ENCODE results near the gene PPFIBP2.

The PPFIBP2 gene

DNA sequence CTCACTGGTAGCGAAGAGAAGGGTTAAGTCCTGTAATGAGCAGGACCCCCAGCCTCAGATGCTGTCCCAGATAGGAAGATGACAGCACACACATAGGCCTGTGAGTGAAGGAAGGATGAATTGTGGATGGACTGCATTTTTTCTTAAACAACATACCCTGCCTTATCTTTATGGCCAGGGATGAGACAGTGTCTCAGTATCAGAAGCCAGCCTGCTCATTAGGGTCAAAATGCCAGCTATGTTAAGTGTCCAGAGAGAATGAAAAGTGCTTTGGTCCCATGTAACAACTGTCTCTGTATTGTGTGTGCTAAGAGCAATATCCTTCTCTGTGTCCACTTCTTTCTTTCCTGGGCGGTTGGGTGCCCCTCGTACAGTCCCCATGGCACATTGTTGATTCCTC is 30.2 kb downstream of the PPFIBP2 start:
- Mint-ChIP-seq H3K36me3 (ENCODE audit: low read depth) (no peaks in the 10 kb centered on the region), H3K4me1 (ENCODE audit: low read depth) (peaks cover 2% of the 10 kb centered on the region), H3K27me3 (ENCODE audit: low read depth) (peaks cover 20% of the 10 kb centered on the region), H3K27ac (no peak overlapping the region), H3K9me3 (no peaks in the 10 kb centered on the region), H3K4me3 (no peak overlapping the region)

- Mint-ChIP-seq H3K36me3 (ENCODE audit: low read depth) (no peaks in the 10 kb centered on the region), H3K27me3 (ENCODE audit: low read depth) (peaks cover 11% of the 10 kb centered on the region), H3K4me3 (no peak overlapping the region), H3K4me1 (ENCODE audit: low read depth) (no peaks in the 10 kb centered on the region), H3K9me3 (no peaks in the 10 kb centered on the region), H3K27ac (no peak overlapping the region)
These were observed 31.8 kb downstream of the PPFIBP2 start for GRCh38 chr11:7545611-7546010.

- no peak overlapping the region for H3K4me3 Mint-ChIP-seq
- peaks cover 10% of the 10 kb centered on the region for H3K27me3 Mint-ChIP-seq (ENCODE audit: low read depth)
- H3K4me1 Mint-ChIP-seq (ENCODE audit: low read depth), result no peaks in the 10 kb centered on the region
- H3K36me3 Mint-ChIP-seq (ENCODE audit: low read depth), result no peaks in the 10 kb centered on the region
- no peak overlapping the region for H3K27ac Mint-ChIP-seq
- no peaks in the 10 kb centered on the region for H3K9me3 Mint-ChIP-seq
These were observed 32.6 kb downstream of the PPFIBP2 start for GRCh38 chr11:7546324-7546791.

- Mint-ChIP-seq H3K27ac (no peak overlapping the region), H3K4me1 (ENCODE audit: low read depth) (no peaks in the 10 kb centered on the region)
These were observed 33.9 kb downstream of the PPFIBP2 start for GRCh38 chr11:7547687-7548086.

GRCh38 chr11:7548659-7549274 is 35.0 kb downstream of the PPFIBP2 start:
- Mint-ChIP-seq H3K27ac (no peak overlapping the region), H3K4me3 (no peak overlapping the region), H3K36me3 (ENCODE audit: low read depth) (no peaks in the 10 kb centered on the region), H3K27me3 (ENCODE audit: low read depth) (no peaks in the 10 kb centered on the region), H3K9me3 (no peaks in the 10 kb centered on the region), H3K4me1 (ENCODE audit: low read depth) (no peaks in the 10 kb centered on the region)

More at GRCh38 chr11:7547687-7548086, 33.9 kb downstream of the PPFIBP2 start:
- H3K27me3 Mint-ChIP-seq (ENCODE audit: low read depth), result peaks cover under 1% of the 10 kb centered on the region
- H3K4me3 Mint-ChIP-seq, result no peak overlapping the region
- no peaks in the 10 kb centered on the region for H3K9me3 Mint-ChIP-seq
- no peaks in the 10 kb centered on the region for H3K36me3 Mint-ChIP-seq (ENCODE audit: low read depth)

DNA sequence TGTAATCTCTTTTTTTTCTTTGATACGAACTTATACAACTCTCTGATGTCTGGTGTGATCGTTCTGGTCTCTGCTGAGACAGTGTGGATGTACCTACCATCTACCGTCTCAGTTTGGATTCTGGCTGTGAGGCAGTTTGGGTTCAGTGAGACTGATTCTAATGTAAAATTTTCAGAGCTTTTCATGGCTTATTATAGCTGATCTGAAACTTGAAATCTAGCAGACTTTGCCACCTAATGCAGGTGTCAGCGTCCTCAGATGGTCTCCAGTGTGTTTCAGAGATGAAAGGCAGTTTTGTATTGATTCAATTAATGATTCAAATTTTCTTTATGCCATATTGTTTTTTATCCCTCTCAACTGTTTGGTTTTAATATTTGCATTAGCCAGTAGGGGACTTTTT is 35.9 kb downstream of the PPFIBP2 start:
- no peak overlapping the region for H3K27ac Mint-ChIP-seq
- no peak overlapping the region for H3K4me3 Mint-ChIP-seq
- no peaks in the 10 kb centered on the region for H3K4me1 Mint-ChIP-seq (ENCODE audit: low read depth)
- H3K27me3 Mint-ChIP-seq (ENCODE audit: low read depth), result no peaks in the 10 kb centered on the region
- no peaks in the 10 kb centered on the region for H3K9me3 Mint-ChIP-seq
- no peaks in the 10 kb centered on the region for H3K36me3 Mint-ChIP-seq (ENCODE audit: low read depth)

DNA sequence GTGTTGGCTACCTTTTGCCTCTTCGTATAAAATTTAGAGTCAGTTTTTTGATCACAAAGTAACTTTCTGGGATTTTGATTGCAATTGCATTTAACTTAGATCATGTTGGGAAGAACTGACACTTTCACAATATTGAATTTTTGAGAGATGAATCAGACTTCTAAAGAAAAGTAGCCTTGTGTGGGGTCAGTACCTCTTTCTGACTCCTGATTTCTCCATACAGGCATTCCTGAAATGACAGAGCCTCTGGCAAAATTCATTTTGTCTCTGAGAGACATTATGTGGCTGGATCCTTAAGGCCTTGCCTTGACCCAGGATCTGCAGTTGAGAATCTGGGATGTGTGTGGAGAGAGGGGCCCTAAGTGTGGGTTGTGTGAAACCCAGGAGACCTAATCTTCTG is 37.8 kb downstream of the PPFIBP2 start:
- peaks cover 1% of the 10 kb centered on the region for H3K27me3 Mint-ChIP-seq (ENCODE audit: low read depth)
- H3K4me3 Mint-ChIP-seq, result no peak overlapping the region
- no peaks in the 10 kb centered on the region for H3K9me3 Mint-ChIP-seq
- H3K36me3 Mint-ChIP-seq (ENCODE audit: low read depth), result no peaks in the 10 kb centered on the region
- H3K4me1 Mint-ChIP-seq (ENCODE audit: low read depth), result no peaks in the 10 kb centered on the region
- H3K27ac Mint-ChIP-seq, result no peak overlapping the region

DNA sequence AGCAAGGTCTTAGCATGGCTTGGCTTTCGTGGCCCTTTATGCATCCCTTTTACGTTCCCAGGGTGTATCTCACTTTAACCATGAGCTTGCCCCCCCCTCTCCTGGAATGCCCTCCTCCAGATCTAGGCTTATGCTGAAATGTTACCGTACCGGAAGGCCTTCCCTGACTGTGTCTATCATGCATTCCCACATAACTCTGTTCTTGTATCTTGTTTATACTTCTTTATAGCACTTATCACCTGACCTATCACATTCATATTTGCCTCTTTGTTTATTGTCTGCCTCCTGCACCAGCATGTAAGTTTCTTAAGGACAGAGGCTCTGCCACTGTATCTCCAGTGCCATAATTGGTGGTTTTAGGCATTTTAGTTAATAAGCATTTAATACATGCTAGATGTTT is 38.9 kb downstream of the PPFIBP2 start:
- H3K4me3 Mint-ChIP-seq, result no peak overlapping the region

DNA sequence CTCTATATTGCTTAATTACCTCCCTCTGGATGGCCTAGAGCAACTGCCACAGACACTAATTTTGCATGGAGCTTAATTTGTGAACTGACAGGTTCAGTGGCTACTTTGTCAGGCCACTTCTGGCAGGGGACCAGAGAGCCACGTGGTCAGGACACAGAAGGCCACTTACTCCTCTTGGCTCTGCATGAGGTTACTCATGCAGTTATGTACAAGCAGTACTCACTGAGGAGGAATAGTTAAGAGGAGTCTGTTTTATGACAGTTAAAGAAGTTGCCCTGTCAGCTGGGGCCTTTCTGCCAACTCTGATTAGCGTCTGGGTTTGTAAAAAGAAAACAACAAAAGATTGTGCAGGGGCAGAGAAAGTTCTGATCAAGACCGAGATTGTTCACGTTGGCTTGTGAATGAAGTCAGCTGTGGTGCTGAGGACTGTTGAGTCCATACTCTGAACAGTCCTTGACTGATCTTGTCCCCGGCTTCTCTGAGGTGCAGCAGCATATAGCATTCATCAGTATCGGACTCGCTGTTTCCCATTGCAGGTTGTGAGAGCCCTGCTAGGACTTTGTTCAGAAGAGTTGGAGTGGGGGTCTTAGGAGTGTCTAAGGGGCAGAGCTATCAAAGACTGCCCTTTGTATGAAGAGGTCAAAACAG is 41.4 kb downstream of the PPFIBP2 start:
- Mint-ChIP-seq H3K4me1 (ENCODE audit: low read depth) (no peaks in the 10 kb centered on the region), H3K36me3 (ENCODE audit: low read depth) (no peaks in the 10 kb centered on the region), H3K27ac (no peak overlapping the region), H3K4me3 (no peak overlapping the region), H3K27me3 (ENCODE audit: low read depth) (peaks cover 8% of the 10 kb centered on the region), H3K9me3 (no peaks in the 10 kb centered on the region)

More for the DNA sequence above, 38.9 kb downstream of the PPFIBP2 start:
- H3K27ac Mint-ChIP-seq, result no peak overlapping the region
- H3K9me3 Mint-ChIP-seq, result no peaks in the 10 kb centered on the region
- H3K36me3 Mint-ChIP-seq (ENCODE audit: low read depth), result no peaks in the 10 kb centered on the region
- peaks cover 8% of the 10 kb centered on the region for H3K27me3 Mint-ChIP-seq (ENCODE audit: low read depth)
- no peaks in the 10 kb centered on the region for H3K4me1 Mint-ChIP-seq (ENCODE audit: low read depth)

- Mint-ChIP-seq H3K27me3 (ENCODE audit: low read depth) (peaks cover 8% of the 10 kb centered on the region), H3K9me3 (no peaks in the 10 kb centered on the region), H3K4me1 (ENCODE audit: low read depth) (no peaks in the 10 kb centered on the region), H3K36me3 (ENCODE audit: low read depth) (no peaks in the 10 kb centered on the region), H3K27ac (no peak overlapping the region), H3K4me3 (no peak overlapping the region)
These were observed 44.2 kb downstream of the PPFIBP2 start for GRCh38 chr11:7558046-7558445.

- no peaks in the 10 kb centered on the region for H3K36me3 Mint-ChIP-seq (ENCODE audit: low read depth)
- H3K27ac Mint-ChIP-seq, result no peak overlapping the region
- H3K4me1 Mint-ChIP-seq (ENCODE audit: low read depth), result no peaks in the 10 kb centered on the region
- H3K27me3 Mint-ChIP-seq (ENCODE audit: low read depth), result peaks cover 8% of the 10 kb centered on the region
- no peaks in the 10 kb centered on the region for H3K9me3 Mint-ChIP-seq
- no peak overlapping the region for H3K4me3 Mint-ChIP-seq
These were observed 45.8 kb downstream of the PPFIBP2 start for GRCh38 chr11:7559398-7560283.

DNA sequence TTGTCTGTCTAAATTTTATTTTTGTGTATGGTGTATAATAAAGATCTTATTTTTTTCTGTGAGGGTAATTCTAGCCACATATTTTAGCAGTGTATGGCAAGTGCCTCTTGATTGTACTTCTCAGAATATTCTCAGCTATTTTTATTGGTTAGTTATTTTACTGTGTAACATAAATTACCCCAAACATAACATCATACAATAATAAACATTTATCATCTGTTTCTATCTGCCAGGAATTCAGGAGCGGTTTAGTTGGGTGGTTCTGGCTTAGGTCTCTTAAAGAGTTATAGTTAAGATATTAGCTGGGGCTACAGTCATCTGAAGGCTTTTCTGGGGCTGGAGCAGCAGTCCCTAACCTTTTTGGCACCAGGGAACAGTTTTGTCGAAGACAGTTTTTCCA is 47.8 kb downstream of the PPFIBP2 start:
- no peak overlapping the region for H3K27ac Mint-ChIP-seq
- H3K9me3 Mint-ChIP-seq, result no peaks in the 10 kb centered on the region
- peaks cover 6% of the 10 kb centered on the region for H3K27me3 Mint-ChIP-seq (ENCODE audit: low read depth)
- no peaks in the 10 kb centered on the region for H3K36me3 Mint-ChIP-seq (ENCODE audit: low read depth)
- no peak overlapping the region for H3K4me3 Mint-ChIP-seq
- H3K4me1 Mint-ChIP-seq (ENCODE audit: low read depth), result no peaks in the 10 kb centered on the region

GRCh38 chr11:7563281-7563680 is 49.5 kb downstream of the PPFIBP2 start:
- Mint-ChIP-seq H3K4me3 (no peak overlapping the region), H3K4me1 (ENCODE audit: low read depth) (no peaks in the 10 kb centered on the region), H3K36me3 (ENCODE audit: low read depth) (no peaks in the 10 kb centered on the region), H3K27me3 (ENCODE audit: low read depth) (peaks cover 10% of the 10 kb centered on the region), H3K27ac (no peak overlapping the region), H3K9me3 (no peaks in the 10 kb centered on the region)

GRCh38 chr11:7564803-7565202 is 51.0 kb downstream of the PPFIBP2 start:
- no peaks in the 10 kb centered on the region for H3K9me3 Mint-ChIP-seq
- no peak overlapping the region for H3K4me3 Mint-ChIP-seq
- H3K27me3 Mint-ChIP-seq (ENCODE audit: low read depth), result peaks cover 19% of the 10 kb centered on the region
- no peaks in the 10 kb centered on the region for H3K36me3 Mint-ChIP-seq (ENCODE audit: low read depth)
- no peak overlapping the region for H3K27ac Mint-ChIP-seq
- no peaks in the 10 kb centered on the region for H3K4me1 Mint-ChIP-seq (ENCODE audit: low read depth)

GRCh38 chr11:7567311-7567710 is 53.5 kb downstream of the PPFIBP2 start:
- H3K27me3 Mint-ChIP-seq (ENCODE audit: low read depth), result peaks cover 19% of the 10 kb centered on the region
- H3K27ac Mint-ChIP-seq, result no peak overlapping the region
- H3K4me3 Mint-ChIP-seq, result no peak overlapping the region
- no peaks in the 10 kb centered on the region for H3K9me3 Mint-ChIP-seq
- no peaks in the 10 kb centered on the region for H3K4me1 Mint-ChIP-seq (ENCODE audit: low read depth)
- H3K36me3 Mint-ChIP-seq (ENCODE audit: low read depth), result no peaks in the 10 kb centered on the region
